NCI-H460 (cell line): ENCODE measurements around the gene SH2D1B. TPM values are rescaled to one million over a fixed set of nuclear protein-coding genes. Genes with fewer than 3 reads are reported as not detected.

Experiments
- DNase-seq: peaks from one replicate; pipeline ENCODE4 v3.0.0-alpha.2; 2016; ENCODE audit warnings: low read depth; ENCODE audit errors: extremely low read depth
- total RNA-seq: library from RNA; depleted of rRNA; stranded (reverse); fragments of >200 nt; shearing (Covaris generic); gene quantifications from 2 replicates; pipeline ENCODE4 v1.2.3, GENCODE V29; 2014

The SH2D1B gene
- total RNA-seq, 1 experiment from 2014 or later, result not detected

- DNase-seq, result no peak
These were observed 28.4 kb downstream of the SH2D1B start for GRCh38 chr1:162383516-162383915.

- no peak for DNase-seq
These were observed 28.8 kb downstream of the SH2D1B start for GRCh38 chr1:162383091-162383490.

DNA sequence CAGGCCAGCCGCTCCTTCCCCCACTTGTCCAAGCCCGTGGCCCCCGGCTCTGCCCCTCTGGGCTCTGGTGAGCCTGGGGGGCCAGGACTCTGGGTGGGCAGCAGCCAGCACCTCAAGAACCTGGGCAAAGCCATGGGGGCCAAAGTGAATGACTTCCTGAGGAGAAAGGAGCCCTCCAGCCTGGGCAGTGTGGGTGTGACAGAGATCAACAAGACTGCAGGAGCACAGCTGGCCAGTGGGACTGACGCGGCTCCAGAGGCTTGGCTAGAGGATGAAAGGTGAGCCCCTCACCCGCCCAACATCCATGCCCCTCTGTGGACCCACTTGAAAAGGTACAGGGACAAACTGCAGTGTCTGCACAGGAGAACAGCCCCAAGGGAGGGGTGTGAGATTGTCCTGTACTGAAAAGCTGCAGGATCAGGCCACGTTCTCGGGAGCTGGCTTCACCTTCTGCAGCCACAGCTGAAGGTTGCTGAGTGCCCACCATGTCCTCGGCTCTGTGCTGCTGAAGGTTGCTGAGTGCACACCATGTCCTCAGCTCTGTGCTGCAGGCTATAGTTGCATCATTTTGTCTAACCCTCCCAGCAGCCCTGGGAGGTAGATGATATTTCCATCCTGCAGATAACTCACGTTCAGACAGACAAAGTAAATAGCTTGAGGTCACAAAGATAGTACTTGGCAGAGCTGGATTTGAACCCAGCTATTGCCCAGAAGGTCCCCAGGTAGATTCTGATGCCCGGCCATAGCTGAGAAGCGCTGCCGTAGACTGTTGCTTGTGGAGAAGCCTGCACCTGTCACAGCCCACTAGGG, 29.8 kb downstream of the SH2D1B start:
- no peak for DNase-seq

GRCh38 chr1:162381383-162381782, 30.6 kb downstream of the SH2D1B start, which contains the start of gene C1orf226:
C1orf226 (plus strand) TSS chr1:162381728; CDS start chr1:162381902, 174 bp downstream.
- DNase-seq, result no peak

- no peak for DNase-seq
These were observed 31.7 kb downstream of the SH2D1B start for GRCh38 chr1:162380061-162380846.

- DNase-seq, result no peak
These were observed 35.2 kb downstream of the SH2D1B start, which contains the start of gene SPATA46 for GRCh38 chr1:162376691-162377090. SPATA46 (minus strand) TSS chr1:162376854; CDS start chr1:162376790, 64 bp downstream.

GRCh38 chr1:162375463-162375862, 36.5 kb downstream of the SH2D1B start:
- no peak for DNase-seq

GRCh38 chr1:162374406-162374805, 37.5 kb downstream of the SH2D1B start:
- no peak for DNase-seq

DNA sequence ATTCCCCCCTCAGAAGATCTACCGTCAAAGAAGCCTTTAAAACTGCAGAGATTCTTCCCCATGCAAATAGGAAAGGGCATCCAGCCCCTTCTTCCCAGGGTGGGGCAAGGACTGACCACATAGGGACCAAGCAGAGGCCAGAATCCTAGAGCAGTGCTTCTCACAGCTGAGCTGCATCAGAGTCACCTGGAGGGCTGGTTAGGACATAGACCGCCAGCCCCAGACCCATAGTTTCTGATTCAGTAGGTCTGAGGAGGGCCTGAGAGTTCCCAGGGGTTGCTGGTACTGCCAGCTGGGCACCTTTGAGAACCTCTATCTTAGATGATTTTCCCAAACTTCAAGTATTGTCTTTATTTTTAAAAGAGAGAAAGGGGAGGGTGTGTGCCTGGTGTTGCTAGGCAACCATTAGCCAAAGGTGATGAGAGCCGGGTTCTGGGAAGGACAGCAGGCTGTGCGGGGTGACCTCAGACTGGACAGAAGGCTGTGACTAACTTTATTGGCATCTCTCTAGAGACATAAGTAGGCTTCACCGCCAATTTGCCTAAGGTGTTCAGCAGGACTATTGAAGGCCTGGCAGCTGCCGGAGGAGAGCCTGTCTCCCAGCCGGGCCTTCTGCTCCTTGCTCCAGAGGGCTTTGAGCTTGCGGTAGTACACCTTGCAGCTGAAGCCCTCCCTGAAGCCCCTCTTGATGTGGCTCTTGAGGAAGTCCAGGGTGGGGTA, 38.2 kb downstream of the SH2D1B start:
- DNase-seq, result no peak

- no peak for DNase-seq
These were observed 38.9 kb downstream of the SH2D1B start for GRCh38 chr1:162373072-162373427.

DNA sequence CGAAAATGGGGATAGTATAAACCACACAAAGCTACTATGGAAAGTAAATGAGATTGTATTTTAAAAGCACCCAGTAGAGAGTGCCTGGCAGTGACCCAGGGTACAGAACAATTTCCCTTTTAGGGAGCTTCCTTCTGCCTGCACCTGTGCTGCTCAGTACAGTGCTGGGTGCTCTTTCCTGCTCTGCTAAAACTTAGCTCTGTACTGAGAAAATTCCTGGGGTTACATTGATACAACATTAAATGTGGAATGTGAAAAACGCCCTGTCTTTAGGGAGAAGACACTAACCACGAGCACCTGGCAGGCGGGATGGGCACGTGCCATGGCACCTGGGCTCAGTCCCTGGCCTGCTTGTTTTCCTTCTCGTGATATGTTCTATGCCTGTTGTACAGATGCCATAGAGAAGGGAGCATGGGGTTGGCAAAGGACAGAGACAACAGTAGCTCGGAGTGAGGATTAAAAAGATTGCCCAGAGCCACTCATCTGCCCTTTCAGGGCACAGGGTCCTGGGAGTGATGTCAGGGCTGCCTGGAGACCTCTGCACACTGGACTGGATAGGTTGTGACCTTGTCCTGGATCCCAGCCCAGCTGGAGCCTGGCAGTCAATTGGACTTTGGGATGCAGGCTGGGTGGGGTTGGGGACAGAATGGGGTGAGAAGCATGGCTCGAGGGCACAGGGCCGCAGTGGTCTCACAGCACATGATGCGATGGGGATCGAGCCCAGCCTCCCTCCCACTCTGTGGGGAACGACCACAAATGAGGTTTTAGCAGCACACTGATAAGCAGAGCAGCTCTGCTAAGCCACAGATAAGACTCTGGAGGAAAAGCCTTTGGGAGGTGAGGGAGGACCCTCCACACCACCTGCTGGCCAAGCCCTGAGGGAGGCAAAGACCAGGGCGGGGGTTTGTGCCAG, 39.5 kb downstream of the SH2D1B start:
- DNase-seq, result no peak

GRCh38 chr1:162371611-162372010, 40.3 kb downstream of the SH2D1B start:
- DNase-seq, result no peak

DNA sequence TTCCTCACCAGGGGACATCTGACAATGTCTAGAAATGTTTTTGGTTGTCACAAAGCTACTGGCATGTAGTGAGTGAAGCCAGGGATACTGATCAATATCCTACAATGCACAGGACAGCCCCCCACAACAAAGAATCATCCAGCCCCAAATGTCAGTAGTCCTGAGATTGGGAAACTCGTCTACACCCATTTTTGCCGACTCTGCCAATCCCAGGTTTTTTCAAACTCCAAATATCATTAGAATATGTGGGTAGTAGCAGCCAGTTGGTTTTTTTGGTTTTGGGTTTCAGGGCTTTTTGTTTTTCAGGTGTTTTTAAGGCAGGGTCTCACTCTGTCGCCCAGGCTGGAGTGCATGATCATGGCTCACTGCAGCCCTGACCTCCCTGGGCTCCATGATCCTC, 41.2 kb downstream of the SH2D1B start:
- DNase-seq, result no peak

DNA sequence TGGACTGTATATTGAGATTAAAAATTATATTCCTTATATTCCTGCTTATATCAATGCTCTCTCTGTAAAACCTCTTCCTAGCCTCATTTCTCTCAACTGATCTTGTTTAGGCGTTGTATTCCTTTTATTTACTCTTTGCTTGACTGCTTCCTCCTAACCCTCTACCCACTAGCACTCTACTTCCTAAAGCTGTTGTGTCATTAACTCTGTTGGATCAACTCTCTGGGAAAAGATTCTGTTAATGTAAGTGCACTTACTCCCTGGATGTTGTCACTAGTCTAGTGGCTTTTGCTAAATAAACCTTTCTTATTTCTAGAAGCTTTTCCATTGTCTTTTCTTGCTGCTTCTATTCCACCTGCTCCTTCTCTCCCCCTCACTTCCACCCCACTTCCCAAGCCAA, 41.8 kb downstream of the SH2D1B start:
- no peak for DNase-seq

DNA sequence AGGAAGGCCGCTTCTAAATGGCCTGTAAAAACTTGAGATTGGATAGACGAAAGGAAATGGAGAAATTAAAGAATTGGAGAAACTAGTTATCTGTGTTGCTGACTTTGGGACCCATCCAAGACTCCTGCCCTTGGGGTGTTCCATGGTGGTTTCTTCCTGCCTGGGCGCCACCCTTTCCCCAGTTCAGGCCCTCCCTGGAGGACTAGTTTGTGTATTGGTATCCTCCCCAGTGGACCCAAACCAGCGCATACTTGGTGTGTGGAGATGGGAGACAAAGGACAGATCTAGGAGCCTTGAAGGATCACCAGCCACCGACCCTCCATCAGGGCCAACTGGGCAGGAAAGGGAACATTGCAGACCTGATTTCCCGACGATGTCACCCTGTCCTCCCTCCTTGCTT, 42.4 kb downstream of the SH2D1B start:
- DNase-seq, result no peak

DNA sequence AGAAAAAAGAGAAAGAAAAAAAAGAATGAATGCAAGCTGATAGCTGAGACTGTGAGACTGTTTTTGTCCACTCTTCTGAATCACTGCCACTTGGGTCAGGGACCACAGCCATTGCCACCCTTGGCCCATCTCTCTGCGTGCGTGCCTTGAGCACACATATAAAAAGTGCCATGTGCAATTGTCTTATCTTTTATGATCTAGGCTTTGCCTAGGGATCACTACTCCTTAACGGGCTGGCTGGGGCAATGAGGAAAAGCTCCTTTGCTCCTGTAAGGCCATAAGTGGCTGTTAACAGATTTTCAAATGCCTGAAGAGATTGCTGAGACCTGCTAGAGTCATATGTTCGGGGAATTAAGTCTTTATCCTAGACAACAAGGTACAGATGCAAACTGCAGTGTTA, 43.5 kb downstream of the SH2D1B start:
- no peak for DNase-seq

DNA sequence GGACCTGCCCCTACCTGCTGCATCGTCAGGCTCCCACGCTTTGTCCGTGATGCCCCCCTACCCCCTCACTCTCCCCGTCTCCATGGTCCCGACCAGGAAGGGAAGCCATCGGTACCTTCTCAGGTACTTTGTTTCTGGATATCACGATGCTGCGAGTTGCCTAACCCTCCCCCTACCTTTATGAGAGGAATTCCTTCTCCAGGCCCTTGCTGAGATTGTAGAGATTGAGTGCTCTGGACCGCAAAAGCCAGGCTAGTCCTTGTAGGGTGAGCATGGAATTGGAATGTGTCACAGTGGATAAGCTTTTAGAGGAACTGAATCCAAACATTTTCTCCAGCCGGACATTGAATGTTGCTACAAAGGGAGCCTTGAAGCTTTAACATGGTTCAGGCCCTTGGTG, 44.2 kb downstream of the SH2D1B start:
- no peak for DNase-seq

DNA sequence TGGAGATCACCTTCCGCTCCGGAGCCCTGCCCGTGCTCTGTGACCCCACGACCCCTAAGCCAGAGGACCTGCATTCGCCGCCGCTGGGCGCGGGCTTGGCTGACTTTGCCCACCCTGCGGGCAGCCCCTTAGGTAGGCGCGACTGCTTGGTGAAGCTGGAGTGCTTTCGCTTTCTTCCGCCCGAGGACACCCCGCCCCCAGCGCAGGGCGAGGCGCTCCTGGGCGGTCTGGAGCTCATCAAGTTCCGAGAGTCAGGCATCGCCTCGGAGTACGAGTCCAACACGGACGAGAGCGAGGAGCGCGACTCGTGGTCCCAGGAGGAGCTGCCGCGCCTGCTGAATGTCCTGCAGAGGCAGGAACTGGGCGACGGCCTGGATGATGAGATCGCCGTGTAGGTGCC, 44.9 kb downstream of the SH2D1B start:
- DNase-seq, result no peak

DNA sequence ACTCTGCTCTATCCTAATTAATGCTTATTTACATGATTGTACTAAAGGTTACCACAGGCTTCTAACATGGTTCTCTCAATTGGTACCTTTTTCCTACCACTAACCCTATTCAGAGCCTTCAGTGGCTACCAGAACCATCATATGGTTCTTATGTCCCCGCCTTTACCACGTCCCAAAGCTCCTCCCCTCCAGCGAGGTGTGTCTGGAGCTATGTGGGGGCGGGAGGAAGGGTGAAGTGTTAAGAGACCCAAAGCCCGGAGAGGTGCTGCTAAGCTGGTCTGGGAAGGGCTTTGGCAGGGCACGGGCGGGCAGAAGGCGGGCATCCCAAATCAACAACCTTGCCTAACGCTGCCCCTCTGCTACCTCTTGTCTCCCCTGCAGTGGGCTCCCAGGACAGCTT, 45.3 kb downstream of the SH2D1B start:
- no peak for DNase-seq

DNA sequence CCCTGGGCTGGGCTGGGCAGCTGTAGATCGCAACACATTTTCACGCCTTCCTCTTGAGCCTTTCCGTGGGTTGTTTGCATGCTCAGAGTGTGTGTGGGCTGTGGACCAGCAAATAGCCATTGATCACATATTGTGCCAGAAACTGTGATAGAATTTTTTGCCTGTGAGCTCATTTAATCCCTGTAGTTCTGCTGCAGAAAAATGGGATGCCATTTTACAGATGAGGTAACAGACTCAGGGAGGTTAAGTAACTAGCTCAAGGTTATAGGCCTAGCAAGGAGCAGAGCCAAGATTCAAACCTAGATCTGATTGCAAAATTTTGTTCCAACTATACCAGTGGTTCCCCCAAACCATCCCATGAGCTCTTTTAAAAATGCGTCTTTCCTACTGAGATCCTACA, 45.8 kb downstream of the SH2D1B start:
- no peak for DNase-seq
